HG03159 (cell line): Measurements from ENCODE around the gene ETV6.

ENCODE experiments used
- ATAC-seq: cut with Tn5 transposase; IDR thresholded peaks from one replicate; pipeline ENCODE4 v1.9.1; 2021; ENCODE audit warnings: mild to moderate bottlenecking, moderate library complexity; ENCODE audit not compliant: unreplicated experiment

Gene ETV6

DNA sequence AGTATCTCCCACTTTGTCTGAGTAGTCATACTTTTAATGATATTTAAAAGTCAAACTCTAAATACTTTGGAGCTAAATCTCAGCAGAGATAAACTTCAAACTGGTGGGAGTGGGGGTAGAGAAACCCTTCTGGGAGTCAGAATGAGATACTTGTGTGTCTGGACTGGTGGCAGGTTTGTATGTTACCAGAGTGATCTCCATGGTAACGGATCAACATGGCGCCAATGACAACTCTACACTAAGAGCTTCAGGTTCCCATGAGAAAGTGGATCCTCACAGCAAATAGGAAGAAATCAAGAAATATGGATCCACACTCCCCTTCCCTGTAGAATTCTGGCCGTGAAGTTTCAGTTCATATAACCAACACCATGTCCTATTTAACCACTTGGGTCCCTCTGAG is 121.9 kb downstream of the ETV6 start:
- peak; percentile 53 for ATAC-seq

- ATAC-seq = no peak
Observed at GRCh38 chr12:11771895-11772502, 122.5 kb downstream of the ETV6 start.

DNA sequence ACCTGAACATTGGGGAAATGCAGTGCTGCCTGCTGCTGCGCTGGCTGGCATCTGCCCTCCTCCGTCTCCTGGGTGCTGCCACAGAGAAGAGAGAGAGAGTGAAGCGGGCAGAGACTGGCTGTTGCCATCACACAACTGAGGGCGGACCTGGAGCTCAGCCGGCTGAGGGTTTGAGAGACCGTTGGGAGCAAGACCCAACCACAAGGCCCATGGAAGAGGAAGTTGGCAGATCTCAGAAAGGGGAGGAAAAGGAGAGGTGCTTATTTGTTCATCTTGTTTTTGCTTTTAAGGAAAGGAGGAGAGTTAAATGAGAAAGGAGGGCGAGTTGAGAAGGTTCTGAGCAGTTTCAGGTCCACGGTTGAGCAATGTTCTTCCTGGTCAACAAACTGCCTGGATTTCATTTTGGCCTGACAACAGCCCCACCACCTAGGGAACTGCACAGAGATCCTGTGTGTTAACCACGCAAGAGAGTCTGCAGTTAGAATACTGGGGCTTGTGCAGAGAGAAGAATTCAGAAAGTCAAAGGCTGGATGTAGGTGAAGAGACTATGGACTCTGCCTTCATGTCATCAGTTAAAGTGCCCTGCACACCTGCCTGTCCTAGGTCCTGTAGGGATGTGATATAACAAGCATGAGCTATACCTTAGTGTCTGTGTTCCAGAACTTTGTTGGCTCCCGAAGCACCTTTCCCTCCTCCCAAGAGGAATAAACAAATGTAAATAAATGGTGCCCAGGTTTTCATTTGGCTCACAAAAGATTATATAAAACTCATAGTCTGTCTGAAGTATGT is 124.6 kb downstream of the ETV6 start:
- no peak for ATAC-seq

DNA sequence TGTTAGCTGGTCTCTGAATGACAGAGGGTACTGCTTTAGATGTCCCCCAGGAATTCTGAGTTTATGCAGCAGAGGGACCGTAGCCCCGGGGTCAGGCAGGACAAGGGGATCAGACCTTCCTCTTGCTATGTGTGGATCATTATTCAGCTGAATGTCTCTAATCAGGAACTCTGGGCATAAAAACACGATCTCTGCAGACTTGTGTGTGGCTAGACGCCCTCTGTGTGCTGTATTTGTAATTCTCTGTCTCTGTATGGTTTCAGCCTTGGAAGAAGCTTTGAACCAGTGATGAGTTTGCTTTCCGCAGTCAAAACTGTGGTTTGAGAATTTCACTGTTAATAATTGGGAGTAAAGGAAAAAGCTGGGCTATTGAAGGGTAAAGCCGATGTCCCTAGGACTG is 125.3 kb downstream of the ETV6 start:
- ATAC-seq = no peak

DNA sequence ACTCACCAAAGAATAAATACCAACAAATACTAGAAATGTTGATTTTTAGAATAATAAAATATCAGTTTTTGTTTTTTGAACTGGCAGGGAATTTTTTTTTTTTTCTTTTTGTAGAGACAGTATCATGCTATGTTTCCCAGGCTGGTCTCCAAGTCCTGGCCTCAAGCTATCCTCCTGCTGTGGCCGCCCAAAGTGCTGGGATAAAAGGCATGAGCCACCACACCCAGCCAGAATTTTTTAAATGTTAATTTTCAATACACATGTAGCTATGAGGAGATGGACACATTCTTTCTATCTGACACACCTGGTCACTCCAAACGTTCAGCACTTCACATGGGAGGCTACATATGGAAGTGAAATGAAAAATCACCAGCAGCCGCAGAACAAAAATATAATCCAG is 126.8 kb downstream of the ETV6 start:
- no peak for ATAC-seq

DNA sequence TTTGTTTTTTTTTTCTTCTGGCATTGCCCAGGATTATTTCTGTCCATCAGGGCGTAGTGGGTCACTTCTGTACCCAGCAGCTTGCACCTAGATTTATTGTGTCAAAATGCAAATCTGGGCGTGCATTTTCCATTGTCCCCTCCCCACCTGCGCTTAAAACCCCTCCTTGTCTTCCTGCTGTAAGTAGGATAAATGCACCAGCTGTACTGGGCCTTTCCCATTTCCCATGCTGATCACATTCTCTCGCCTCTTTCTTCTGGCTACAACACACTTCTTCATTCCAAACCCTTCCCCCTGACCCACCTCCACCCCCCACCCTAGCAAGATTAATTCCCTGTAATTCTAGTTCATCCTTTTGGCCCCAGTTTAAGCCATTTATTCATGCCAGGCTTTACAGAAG is 128.0 kb downstream of the ETV6 start:
- ATAC-seq = no peak

DNA sequence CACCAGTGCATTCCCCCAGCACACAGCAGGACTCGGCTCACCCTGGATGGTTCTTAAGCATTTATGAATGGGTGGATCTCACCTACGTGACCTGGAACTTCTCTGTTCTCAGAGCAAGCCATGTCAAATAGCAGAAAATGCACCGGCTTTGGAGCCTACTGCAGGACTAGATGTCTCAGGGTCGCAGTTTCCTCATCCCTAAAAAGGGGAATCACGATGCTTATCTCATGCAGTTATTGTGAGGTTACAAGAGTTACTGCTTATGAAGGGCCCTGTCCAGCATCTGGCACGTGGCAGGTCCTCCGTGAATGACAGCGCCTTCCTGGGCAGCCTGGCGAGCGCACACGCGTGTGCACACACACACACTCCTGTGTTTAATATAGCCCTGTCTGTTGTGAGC is 128.5 kb downstream of the ETV6 start:
- no peak for ATAC-seq

- no peak for ATAC-seq
Observed at GRCh38 chr12:11778713-11779685, 129.5 kb downstream of the ETV6 start.

GRCh38 chr12:11780521-11781101 is 131.1 kb downstream of the ETV6 start:
- peak; percentile 77 for ATAC-seq

DNA sequence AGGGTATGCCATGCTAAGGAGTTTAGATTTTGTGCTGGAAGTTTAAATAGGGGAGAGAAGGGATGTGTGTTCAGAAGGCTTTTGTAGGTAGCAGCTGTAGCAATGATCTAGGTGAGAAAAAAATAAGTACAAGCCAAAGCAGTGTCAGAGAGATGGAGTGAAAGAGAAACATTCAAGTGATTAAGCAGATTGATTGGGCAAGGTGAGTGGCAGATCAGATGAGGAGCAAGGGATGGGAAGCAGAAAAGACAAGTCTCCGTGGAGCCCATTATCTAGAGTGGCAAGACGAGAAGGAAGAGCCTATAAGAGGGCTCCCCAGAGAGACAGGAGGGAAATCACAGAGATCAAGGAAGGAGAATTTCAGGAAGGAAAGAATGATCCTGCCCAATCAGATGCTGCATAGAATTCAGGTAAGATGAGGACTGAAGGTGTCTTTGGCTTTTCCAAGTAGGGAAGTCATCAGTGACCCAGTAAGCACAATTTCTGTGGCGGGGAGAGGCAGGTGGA is 133.5 kb downstream of the ETV6 start:
- ATAC-seq = no peak

DNA sequence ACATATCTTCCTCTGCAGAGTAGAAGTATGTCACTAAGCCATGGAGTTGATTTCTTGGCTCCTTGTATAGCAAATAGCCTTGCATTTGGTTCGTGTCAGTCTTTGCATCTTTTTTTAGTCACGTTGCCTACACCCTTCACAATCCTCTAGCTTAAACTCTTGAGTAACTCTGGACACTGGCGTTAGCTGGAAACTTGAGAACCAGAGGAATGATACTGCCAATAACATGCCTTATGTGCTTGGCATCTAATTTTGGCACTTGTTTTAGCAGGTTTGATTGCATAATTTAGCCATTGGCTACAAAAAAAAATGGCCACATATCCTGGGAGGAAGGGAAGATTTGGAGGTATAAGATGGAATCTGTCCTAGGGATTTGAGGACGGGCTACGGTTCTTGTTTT is 136.2 kb downstream of the ETV6 start:
- ATAC-seq = no peak

DNA sequence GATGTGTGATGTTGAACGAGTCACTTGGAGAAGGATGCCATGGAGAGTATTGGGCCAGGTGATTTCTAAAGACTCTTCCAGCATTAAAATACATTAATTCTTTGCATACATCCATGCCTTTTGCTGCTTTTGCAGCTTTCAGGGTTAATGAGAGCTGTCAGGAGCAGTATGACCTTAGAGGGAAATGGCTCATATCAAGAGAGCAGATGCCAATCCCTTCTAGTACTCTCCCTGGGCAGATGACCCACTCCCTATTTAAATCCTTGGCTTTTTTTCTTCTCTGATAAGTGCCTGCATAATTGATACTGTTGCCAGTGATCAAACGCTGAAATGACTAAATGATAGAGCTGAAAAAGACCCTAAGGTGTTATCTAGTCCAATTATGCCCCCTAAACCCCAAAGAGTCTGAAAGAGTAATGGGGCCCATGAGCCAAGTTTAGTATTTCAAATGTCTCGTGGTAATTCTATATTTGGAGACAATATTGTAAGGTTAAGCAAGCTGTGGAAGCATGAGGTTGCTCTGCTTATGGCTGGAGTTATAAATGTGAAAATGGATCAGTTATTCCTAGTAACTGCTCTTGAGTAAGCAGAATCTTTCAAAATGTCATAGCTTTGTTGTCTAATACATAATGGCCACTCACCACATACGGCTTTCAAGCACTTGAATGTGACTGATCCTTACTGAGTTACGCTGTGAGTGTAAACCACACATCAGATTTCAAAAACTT is 137.3 kb downstream of the ETV6 start:
- no peak for ATAC-seq

DNA sequence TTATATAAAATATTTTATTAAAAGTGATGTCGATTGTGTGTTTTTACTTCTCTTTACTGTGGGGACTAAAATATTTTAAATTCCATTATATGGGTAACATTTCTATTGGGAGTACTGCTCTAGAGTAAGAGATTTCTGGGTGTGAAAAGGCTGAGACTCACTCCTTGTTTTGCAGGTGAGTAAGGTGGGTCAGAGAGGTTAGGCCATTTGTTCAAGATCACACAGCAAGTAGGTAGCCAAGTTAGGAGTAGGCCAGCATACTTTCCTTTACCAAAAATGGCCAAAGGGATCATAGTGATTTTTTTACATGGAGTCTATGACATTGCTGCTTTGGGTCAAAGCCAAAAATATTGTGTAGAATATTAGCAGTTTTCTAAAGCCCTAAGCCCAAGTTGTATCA is 138.0 kb downstream of the ETV6 start:
- ATAC-seq = no peak

DNA sequence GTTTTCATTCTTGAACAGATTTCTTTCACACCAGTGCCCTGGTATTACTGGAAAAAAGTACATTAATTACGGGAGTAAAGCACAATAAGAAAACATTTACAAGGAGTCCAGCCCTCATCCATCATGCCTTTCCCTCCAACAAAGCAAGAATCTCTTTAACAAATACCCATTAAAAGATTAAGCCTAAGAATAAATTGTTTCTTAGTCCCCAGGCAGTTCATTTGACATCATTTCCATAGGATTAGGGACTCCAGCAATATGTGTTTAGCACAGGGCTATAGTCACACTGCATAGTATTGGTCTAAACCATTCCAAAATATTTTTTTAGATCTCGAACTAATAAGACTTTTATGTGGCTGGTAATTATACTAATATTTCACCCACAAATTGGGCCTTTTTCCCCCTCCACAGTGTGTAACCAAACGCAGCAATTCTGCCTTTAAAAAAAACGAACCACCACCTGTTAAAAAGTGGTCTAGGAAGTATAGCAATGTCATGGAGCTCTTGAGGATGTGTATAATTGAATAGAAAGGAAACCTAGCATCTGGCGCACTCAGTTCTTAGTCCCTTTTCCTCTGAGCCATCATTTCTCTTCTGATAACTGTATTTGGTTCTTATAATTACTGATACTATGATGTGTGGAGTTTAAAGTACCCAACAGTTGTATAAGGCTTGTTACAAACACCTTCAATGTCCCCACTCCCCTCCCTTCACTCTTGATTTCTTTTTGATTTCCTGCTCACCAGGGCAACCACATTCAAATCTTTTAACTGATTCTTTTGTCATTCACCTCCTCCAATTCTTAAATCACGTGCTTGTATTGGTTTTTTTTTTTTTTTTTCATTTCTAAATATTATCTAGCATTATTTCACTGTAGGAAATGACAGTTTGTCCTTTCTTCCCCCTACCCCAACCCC is 138.7 kb downstream of the ETV6 start:
- ATAC-seq = no peak

DNA sequence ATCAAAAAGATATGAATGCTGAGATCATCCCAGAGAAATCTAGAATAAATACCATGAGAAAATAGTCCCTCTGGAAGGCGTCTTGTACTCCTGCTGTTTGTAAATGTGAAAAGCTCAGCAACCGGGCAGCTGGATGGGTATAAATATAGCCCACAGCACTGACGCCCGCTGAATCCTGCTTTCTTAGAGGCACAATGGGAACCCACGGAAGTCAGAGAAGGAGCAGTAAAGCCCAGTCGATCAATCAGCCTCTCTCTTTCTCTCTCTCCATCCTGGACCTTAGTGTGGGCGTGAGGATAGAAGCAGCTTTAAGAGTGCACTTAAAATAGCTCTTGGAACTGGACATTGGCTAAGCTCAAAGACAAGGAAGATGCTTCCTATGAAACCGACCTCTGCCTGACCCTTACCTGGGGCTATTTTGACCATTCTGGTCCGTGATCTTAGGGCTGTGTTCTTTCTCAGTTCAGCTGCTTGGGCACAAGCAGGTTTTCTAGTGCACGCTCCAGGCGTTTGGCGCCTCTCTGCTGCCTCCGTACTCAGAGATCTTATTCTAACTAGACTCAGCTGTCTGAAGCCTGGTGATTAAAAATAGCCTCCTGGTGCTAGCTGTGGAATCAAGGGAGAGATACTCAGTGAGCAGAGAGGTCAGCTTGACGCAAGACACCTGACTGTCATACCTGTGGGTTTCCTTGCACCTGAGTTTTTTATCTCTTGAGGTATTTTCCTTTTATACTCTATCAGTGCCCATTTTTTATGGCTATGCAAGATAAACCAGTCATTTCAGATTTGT is 144.6 kb downstream of the ETV6 start:
- ATAC-seq = no peak

GRCh38 chr12:11794751-11795150 is 145.3 kb downstream of the ETV6 start:
- ATAC-seq = no peak

DNA sequence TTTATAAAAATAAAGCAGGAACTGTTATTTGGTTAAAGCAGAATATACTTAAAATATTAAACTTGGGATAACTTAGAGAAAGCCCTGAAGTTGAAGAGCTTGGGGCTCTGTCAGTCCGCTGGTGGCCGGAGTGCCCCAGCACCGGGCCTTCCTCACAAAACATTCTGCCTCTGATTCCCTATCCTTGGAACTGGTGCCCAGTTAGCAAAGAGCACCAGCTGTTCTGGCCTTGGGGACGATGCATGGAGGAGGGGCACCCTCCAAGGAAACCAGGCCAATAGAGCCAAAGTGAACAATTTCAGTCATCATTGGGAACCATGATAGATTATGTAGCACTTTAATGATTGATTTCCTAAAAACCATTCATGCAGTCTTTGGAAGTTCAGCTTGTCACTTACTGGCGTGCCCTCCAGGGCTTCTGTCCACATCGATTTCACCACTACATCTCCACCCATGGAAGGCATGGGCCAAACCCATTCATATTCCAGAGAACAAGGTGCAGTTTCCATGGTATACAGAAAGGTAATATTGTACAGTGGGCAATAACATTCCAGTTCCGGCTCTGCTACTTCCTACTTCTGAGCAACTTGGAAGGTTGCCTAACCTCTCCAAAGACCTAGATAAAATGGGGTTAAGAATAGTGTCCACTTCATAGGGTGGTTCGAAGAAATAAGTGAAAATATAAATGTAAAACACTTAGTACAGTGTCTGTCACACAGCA is 145.9 kb downstream of the ETV6 start:
- ATAC-seq = no peak

DNA sequence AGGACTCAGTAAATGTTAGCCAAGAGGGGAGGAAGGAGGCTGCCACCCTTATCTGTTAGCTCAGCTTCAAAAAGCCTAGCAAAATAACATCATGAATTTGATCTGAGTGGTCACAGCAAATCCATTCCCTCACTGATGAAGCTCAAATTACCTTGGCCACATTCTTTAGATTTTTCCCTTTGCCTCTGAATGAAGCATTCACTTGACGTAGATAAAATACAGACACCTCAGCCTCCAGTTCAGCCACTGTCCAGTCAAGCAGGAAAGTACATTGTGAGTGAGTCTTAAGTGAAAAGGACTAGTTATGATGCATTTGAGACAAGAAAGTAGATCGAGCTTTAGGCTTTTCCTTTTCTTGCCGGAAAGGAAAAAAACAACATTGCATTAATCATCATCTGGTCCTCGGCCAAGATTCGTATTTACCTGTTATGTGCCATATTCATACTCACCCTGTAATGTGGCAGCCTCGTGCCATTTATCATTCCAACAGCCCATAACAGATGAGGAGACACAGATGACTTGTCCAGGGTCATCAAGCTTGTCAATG is 146.5 kb downstream of the ETV6 start:
- ATAC-seq = no peak
